ENCODE data around the gene MBOAT7. TPM values are rescaled to one million over a fixed set of nuclear protein-coding genes. Genes with fewer than 3 reads are reported as not detected.

The MBOAT7 gene
- total and polyA plus RNA-seq, 11 donors, result 9.8 to 37.3 (median 19.6) TPM

- peaks cover 0 to 35% (median 6%) of the 10 kb centered on the region in 9 donors for H3K36me3 ChIP-seq
- 95 to 96% (median 96%) methylated on average over 36 to 37 of the region's 37 CpGs for WGBS, 4 donors
- TF ChIP-seq CTCF (IDR thresholded peaks at IDR 0.05) (no peak), POLR2A (IDR thresholded peaks at IDR 0.05) (no peak)
Measured at GRCh38 chr19:54180691-54181091, 8.7 kb downstream of the MBOAT7 start.

GRCh38 chr19:54179921-54180461 lies 9.4 kb downstream of the MBOAT7 start:
- DNase-seq, result no peak
- no peaks in the 10 kb centered on the region for H3K9me3 ChIP-seq
- peaks cover 0 to 35% (median 6%) of the 10 kb centered on the region in 9 donors for H3K36me3 ChIP-seq
- 56 to 82% (median 67%) methylated on average over 7 to 10 of the region's 10 CpGs for whole genome bisulfite sequencing, 4 donors
- intact Hi-C loops (cut with DNase I), result no loop called here
- no peak overlapping the region for H3K4me3 ChIP-seq
- peak in 2 of 12 donors; percentile 14 to 26 for TF ChIP-seq CTCF (IDR thresholded peaks at IDR 0.05)
- TF ChIP-seq POLR2A (IDR thresholded peaks at IDR 0.05), result no peak
- H3K27ac ChIP-seq, result no peak overlapping the region
- H3K27me3 ChIP-seq, result no peaks in the 10 kb centered on the region
- no peaks in the 10 kb centered on the region for H3K4me1 ChIP-seq
- ATAC-seq, result peak in 2 of 4 donors; percentile 39 to 44

More at GRCh38 chr19:54180691-54181091, 8.7 kb downstream of the MBOAT7 start:
- intact Hi-C loops (cut with DNase I), result no loop called here
- Histone ChIP-seq H3K4me1 (no peaks in the 10 kb centered on the region), H3K4me3 (no peak overlapping the region), H3K9me3 (no peaks in the 10 kb centered on the region), H3K27me3 (no peaks in the 10 kb centered on the region), H3K27ac (no peak overlapping the region)
- ATAC-seq (peak in 1 of 4 donors; percentile 11), DNase-seq (no peak)

GRCh38 chr19:54179262-54179852 lies 10.0 kb downstream of the MBOAT7 start:
- DNase-seq (no peak), ATAC-seq (no peak)
- Histone ChIP-seq H3K4me3 (no peak overlapping the region), H3K27ac (no peak overlapping the region), H3K4me1 (no peaks in the 10 kb centered on the region), H3K27me3 (no peaks in the 10 kb centered on the region), H3K9me3 (no peaks in the 10 kb centered on the region), H3K36me3 (peaks cover 0 to 35% (median 6%) of the 10 kb centered on the region in 9 donors)
- TF ChIP-seq CTCF (IDR thresholded peaks at IDR 0.05), result no peak
- no peak for TF ChIP-seq POLR2A (IDR thresholded peaks at IDR 0.05)
- WGBS, 4 donors, result 81 to 91% (median 86%) methylated on average over 10 of the region's 10 CpGs
- intact Hi-C loops (cut with DNase I), result no loop called here

GRCh38 chr19:54178581-54179261 lies 10.7 kb downstream of the MBOAT7 start:
- DNase-seq, result no peak
- Histone ChIP-seq H3K4me1 (no peaks in the 10 kb centered on the region), H3K27me3 (no peaks in the 10 kb centered on the region), H3K27ac (no peak overlapping the region), H3K9me3 (no peaks in the 10 kb centered on the region), H3K4me3 (no peak overlapping the region), H3K36me3 (peaks cover 0 to 35% (median 6%) of the 10 kb centered on the region in 9 donors)
- intact Hi-C loops (cut with DNase I), result no loop called here
- ATAC-seq, result peak; percentile 66 to 84 (median 74)
- WGBS, 4 donors, result 69 to 87% (median 74%) methylated on average over 17 to 23 of the region's 23 CpGs
- TF ChIP-seq CTCF (IDR thresholded peaks at IDR 0.05) (no peak), POLR2A (IDR thresholded peaks at IDR 0.05) (no peak)
